Right ventricle myocardium inferior (tissue), 1 donor: Measurements from ENCODE around the gene BYSL. TPM values are rescaled to one million over a fixed set of nuclear protein-coding genes. Genes with fewer than 3 reads are reported as not detected.

Experiments used
- ATAC-seq: fragments of 200-7000 bp; cut with Tn5 transposase; one replicate; pipeline ENCODE4 v1.9.1; 2020; ENCODE audit warnings: mild to moderate bottlenecking, moderate library complexity
- DNase-seq: peaks from one replicate; pipeline ENCODE4 v3.0.0; 2021; ENCODE audit errors: missing footprints
- intact Hi-C: fragments of 100-400 bp; cut with DNase I; formaldehyde crosslinking; loops from one replicate; pipeline ENCODE4 v1.11.0; 2022
- long read RNA-seq: library from polyadenylated mRNA; unstranded; transcript quantifications from one replicate; pipeline ENCODE4 v2.0.0, GENCODE V29; 2021
- total RNA-seq: library from RNA; stranded (reverse); fragmentation: NEBNext Ultra II Directional; extraction: Animal tissue kit (Norgen Biotek cat#: 25700); gene quantifications from one replicate; pipeline ENCODE4 v1.2.1, GENCODE V29; 2021
- donor health status: DM: no; HTN: yes; CAD: no; lungs with severe emphysema.

BYSL gene, protein sequence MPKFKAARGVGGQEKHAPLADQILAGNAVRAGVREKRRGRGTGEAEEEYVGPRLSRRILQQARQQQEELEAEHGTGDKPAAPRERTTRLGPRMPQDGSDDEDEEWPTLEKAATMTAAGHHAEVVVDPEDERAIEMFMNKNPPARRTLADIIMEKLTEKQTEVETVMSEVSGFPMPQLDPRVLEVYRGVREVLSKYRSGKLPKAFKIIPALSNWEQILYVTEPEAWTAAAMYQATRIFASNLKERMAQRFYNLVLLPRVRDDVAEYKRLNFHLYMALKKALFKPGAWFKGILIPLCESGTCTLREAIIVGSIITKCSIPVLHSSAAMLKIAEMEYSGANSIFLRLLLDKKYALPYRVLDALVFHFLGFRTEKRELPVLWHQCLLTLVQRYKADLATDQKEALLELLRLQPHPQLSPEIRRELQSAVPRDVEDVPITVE
- 9.6 TPM for total RNA-seq
- long read RNA-seq, partial matches to known transcripts: 1 of 4 reads
- long read RNA-seq, other reads (novel, unspliced or antisense): 0 of 4 reads

DNA sequence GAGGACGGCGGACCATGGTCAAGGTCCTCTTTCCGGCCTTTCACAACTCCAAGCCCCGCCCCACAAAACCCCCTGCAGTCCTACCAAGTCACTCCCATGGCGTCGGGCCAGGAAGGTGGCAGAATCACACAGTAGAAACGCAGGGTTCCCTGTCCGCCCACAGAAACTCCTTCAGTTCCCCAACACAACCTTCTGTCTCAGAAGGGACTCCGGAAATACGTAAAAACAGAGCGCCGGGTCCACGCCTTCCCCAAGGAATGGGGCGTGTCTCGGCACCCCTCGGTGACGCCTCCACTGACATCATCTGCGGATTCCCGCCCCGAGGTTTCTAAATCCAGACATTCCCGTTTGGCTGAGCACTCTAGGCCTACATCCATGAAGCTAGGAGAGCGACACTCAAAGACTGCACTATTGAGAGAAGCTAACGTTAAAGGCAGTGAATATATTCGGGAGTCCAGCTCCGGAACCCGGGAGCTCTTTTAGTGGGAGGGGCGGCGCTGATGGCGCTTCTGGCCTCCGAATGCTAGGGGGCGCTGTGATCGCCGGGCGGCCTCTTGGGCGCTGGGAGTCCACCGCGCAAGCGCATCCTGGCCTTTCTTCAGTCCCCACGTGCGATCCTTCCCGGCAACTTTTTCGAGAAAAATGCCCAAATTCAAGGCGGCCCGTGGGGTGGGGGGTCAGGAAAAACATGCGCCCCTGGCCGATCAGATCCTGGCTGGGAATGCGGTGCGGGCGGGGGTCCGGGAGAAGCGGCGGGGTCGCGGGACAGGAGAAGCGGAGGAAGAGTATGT lies at the start of gene BYSL, which contains the start of gene MED20:
Gene BYSL, plus strand, starts transcription at position 579 of the 791 bp plus-strand sequence. Its CDS starts 64 bp downstream, at position 643.
Gene MED20, minus strand, starts transcription at position 219 of the 791 bp plus-strand sequence. Its CDS starts 121 bp downstream, at position 98.
- peak; percentile 96 for DNase-seq
- ATAC-seq: peak; percentile 96
- intact Hi-C loops: loop anchor here (1.0 to 2.0 kb wide), 4 partner anchors 20 to 134 kb away; partner anchors contain the start of genes CCND3 and TOMM6

DNA sequence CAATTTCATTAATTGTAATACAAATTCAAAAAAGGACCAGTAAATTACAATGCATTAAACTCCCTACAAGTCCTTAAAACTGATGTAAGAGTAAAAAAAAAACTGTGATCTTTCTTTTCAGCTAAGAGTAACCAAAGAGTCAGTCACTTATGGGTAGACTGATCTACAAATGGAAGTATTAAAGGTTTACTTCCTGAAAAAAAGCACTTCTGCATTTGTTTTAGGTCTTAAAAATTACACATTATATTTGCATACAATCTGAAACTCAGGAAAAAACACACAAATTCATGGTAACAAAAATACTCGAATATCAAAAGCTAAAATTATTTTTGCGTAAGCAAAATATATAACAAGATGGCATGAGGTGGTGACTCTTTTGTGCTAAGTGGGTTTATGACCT lies 49.6 kb upstream of the BYSL start:
- intact Hi-C loops: no loop called here
- DNase-seq (no peak), ATAC-seq (no peak)

DNA sequence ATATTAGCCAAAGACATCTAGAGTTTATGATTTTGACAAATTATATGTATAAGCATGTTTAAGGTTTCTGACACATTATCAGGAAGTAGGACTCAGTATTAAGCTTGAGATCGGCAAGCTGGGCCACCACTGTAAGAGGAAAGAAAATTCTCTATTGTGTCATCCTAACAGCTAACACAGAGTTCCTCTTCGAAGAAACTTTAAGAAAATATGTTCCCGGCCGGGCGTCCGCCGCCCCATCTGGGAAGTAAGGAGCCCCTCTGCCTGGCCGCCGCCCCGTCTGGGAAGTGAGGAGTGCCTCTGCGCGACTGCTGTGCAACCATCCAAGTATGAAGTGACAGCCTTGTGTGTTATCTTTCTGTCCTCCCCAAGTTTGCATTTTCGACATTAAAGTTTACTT lies 49.2 kb upstream of the BYSL start:
- no peak for ATAC-seq
- DNase-seq: no peak
- intact Hi-C loops: no loop called here

DNA sequence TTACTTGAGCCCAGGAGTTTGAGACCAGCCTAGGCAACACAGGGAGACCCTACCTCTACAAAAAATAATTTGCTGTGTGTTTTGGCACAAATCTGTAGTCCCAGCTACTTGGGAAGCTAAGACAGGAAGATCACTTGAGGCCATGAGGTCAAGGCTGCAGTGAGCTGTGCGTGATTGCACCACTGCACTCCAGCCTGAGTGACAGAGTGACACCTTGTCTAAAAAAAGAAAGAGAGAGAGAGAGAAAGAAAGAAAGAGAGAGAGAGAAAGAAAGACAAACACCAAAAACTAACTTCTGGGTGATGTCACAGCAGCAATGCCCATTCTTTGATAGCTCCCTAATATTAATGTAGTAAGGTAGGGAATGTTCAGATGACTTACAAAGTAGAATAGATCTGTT lies 46.6 kb upstream of the BYSL start:
- no peak for ATAC-seq
- intact Hi-C loops: no loop called here
- no peak for DNase-seq

DNA sequence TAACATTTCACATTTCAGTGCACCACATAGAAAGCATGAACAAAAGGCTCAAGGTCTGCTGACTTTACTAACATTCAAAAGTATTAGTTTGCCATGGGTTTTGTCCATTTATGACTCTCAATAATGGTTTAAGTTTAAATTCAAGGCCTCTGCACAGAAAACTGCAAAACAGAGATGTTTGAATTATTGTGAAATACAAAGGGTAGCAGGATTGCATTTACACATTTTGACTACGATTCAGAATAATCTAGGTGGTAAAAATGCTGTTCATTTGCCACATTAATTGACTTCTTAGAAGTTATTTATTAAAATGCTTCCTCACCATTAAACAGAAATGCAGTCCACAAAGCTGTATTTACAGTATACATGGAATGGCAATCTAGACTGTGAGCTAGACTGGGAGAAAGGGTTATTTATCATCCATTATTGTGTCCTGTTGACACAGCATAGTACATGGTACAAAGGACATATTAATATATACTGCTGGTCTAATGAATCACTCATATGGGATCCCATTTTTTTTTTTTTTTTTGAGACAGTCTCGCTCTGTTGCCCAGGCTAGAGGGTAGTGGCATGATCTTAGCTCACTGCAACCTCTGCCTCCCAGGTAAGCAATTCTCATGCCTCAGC lies 44.1 kb upstream of the BYSL start:
- ATAC-seq (no peak), DNase-seq (no peak)
- intact Hi-C loops: no loop called here

DNA sequence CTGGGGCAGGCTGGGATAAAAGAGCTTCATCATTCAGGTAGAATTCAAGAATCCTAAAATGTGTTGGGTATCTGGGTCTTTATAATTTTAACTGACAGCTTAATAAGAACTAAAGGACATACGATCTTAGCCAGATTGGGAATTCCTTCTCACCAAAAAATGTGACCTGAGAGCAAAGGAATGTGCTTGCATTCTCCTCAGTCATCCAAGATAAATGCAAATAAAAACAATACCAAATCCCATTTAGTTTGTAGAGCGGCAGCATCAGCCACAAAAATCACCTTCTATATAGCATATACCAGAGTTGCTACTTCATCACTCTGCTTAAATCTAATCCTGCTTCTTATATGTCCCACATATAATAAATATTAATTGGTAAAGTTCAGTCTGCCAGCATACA lies 43.1 kb upstream of the BYSL start:
- ATAC-seq (no peak), DNase-seq (no peak)
- intact Hi-C loops: no loop called here

DNA sequence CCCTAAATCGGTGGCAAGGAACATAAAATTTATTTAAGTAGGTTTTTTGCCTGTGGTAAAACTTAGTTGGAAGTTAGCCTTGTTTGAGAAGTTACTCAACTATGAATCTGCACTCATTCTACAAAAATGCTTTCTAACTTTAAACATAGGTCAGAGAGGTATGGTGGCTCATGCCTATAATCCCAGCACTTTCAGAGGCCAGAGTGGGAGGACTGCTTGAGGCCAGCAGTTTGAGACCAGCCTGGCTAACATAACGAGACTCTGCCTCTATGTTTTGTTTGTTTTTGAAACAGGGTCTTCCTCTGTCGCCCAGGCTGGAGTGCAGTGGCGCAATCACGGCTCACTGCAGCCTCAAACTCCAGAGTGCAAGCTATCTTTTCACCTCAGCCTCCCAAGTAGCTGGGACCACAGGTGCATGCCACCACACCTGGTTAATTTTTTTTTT lies 42.3 kb upstream of the BYSL start:
- intact Hi-C loops: no loop called here
- ATAC-seq (no peak), DNase-seq (no peak)

DNA sequence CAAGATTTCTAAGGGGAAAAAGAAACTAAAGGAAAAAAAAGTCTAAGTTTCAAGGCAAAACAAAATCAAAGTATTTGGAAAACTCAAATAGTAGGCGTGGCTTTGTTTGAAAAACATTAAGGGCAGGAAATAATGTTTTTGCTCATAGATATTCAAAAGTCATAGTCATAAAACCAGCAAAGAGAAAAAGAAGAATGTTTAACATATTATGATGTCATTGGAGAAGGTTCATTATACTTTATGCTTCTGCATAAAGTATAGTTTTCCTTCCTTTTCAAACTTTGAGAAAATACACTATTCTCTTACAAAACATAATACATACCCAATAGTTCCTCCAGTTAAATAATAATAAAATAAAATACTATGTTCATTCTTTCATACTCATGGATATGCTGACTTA lies 39.8 kb upstream of the BYSL start:
- DNase-seq (no peak), ATAC-seq (no peak)
- intact Hi-C loops: no loop called here

DNA sequence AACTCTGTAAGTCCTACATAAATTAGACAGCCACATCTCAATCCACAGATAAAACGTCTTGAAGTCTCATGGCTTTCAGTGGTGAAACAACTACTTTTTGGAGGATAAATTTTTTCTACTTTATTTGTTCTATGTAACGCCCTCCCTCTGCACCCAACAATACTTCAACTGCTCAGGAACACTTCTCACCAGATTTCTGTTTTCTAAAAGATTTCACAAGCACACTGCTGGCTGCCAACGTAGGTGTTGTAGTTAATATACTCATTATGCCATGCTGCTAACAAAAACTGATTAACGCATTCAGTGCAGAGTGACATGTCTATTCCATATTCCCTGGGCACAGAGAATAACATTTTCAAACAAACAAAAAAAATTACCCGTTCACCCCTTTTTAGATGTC lies 36.3 kb upstream of the BYSL start:
- DNase-seq (no peak), ATAC-seq (no peak)
- intact Hi-C loops: no loop called here

DNA sequence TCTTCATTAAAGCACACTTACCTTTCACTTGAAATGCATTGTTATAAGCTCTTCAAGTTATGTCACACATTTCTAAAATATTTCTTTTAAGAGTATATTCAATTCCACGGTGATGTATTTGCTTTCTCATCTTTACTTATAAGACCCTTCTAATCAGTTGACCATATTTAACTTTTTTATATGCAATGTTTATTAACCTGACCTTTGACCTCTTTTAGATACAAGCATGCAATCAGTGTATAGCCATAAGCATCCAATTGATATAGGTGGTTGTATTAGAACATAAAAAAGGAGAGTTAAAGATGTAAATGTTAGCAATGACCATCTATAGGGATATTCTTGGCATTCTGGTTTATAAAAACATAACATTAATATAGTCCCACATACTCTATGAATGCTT lies 35.4 kb upstream of the BYSL start:
- DNase-seq: no peak
- ATAC-seq: no peak
- intact Hi-C loops: no loop called here

DNA sequence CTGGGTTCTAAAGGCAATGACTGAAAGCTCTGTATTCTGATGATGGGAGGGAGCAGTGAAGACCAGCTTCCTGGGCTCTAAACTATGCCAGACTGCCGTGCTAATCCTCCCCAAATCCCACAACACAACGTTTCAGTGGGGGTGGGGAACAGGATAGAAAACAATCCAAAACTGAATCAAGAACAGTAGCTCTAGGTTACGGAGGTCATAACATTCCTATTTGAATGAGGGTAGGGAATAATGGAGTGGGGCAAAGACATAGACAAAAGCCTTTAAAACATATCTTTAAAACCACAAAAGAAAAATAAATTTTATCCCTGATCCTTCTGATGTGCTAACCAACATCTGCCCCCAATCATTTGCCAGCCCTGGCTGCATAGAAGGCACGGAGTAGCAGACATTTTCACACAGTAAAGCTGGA lies 34.0 kb upstream of the BYSL start:
- DNase-seq (no peak), ATAC-seq (no peak)
- intact Hi-C loops: no loop called here

DNA sequence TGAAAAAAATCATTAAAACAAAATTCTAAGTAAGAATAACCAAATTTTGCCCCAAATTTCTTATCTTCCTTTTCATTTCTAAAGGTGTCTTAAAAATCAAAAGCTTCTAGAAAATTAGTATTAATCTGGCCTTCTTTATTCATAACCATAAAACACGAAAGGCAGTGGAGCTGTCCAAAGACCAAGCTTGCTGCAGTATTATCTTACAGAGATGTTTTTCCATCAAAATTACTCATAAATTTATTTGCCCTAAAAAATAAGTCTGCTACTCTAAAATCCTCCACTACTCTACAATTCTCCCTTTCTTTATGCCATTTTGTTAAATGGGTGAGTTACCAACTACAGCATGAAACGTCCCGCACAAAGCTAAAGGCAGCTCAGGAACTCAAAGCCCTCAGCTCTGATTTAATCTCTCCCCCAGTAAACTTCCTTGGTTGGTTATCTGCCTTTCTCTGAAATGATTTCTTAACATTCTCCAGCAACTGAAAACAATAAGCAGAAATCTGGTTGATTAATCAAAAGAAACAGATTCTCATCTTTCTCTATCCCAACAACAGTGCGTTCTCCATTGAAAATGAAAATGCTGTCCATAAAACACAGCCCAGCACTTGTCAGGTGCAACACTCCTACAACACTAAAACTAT lies 28.3 kb upstream of the BYSL start:
- DNase-seq (no peak), ATAC-seq (no peak)
- intact Hi-C loops: no loop called here

DNA sequence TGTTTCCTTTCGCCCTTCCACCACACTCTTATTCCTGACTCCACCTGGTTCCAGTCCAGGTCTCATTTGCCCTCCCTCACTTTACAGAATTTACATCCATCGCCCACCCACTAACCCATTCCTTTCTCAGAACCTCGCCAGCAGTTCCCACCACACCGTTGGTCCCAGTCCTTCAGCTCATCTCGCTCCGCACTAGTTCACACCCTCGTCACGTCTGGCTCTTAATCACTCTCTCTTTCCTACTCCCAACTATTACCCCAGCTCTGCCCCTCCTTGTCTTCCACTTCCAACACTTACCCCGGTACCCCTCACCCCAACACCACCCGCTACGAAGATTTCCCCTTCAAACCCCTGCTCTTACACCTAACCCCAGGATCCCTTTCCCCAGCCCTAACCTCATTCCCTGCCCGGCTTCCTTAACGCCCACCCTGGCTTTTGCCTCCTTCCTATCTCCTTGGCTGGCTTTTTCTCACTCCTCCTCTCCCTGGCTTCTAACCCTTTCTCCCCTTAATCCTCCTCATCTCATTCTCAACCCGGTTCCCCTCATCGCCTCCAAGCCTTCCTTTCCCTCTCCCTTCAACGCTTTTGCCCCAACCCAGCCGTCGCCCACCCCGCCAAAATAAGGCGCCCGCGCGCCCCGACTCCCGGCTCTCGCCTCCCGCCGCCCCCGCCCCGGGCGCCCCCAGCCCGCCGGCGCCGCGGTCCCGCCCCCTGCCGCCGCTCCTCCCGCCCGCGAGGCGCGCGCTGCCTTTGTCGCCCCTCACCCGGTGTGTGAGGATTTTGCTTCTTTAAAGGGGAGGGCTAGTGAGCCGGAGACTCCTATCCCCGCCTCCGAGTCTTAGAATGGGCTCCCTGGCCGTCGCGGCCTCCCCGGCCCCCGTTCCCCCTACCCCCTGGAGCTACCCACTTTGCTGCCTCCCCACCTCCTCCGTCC lies 26.7 kb upstream of the BYSL start:
- DNase-seq (no peak), ATAC-seq (peak; percentile 65)
- intact Hi-C loops: loop anchor here (5.0 kb wide), 2 partner anchors 47 to 107 kb away; partner anchors contain the start of gene TOMM6

DNA sequence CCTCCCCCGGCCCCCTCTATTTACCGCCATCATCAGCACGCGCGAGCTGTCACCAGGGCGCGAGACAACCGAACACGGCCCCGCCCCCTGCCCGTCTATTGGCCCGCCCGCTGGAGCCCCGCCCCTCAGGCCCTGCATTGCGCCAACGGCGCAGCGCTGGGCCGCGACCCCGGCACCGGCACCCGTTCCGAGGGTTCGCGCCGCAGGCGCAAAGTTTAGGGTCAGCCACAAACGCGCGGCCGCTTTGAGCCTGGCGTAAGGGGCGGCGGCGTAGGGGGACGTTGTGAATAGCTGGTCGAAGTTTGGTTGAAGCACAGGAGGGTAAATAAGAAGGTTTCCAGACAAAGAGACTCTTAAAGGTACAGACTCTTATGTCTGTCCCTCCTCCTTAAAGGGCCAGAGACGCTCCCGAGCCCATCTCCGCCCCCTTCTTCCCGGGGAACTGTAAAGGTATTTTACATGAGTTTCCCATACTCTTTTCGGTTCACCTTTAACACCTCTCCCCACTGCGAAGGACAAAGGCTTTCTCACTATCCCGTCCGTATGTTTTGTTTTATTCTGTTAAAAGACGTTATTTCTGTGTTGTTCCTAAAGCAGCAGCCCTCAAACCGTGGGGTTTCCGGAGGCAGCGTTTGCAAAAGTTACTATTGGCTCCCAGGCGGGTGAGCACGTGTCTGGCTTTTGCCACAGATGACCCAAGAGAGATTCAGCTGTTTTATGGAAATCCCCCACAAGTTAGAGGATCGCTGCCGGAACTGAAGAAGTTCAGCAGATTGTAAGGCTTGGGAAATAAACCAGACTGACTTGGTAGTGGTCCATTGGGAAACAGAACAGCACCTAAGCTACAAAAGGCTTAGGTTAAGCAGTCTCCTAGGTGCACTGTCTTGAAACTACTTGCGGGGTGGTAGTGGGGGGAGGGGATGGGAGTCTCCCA lies 25.7 kb upstream of the BYSL start, which contains the start of gene USP49:
Gene USP49, minus strand, starts transcription at position 76 of the 934 bp plus-strand sequence. CDS start 88,392 bp downstream, outside the sequence.
- ATAC-seq (peak; percentile 99), DNase-seq (peak; percentile 96)
- intact Hi-C loops: loop anchor here (5.0 kb wide), 2 partner anchors 48 to 108 kb away; partner anchors contain the start of gene TOMM6

DNA sequence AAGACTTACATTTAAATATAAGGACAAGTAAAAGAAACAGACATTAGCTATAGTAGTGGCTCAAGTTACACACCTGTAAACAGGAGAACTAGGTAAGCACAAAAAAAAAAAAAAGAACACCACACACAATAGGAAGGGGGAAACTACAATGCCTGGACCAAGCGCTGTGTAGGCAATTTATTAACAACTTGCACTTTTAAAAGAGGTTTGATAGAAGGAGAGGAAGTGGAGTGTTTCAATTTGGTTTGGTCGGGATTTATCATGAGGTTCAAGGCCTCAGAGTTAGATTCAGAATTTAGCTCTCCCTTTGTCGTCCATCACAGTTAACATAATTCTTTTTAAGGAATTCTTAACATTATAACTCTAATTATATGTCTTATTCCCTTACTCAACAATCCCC lies 25.0 kb upstream of the BYSL start:
- intact Hi-C loops: loop anchor here (5.0 kb wide), 2 partner anchors 49 to 109 kb away; partner anchors contain the start of gene TOMM6
- ATAC-seq (no peak), DNase-seq (no peak)

DNA sequence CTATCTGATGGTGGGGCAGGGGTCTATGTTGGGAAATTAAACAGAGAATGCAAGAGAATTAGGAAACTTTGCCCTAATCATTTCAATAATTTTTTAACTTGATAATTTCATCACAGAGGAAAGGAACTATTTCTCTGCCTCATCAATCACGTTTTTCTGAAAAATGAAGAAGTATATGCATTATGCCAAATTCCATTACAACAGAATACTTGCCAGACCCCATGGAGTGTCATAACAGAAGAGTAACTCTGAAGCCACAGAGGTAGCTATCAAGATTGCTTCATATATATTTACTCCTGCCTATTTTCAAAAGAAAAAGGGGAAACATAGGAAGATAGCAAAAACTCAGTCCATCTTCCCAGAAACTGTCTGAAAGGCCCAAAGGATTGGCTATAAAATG lies 20.4 kb upstream of the BYSL start:
- DNase-seq: no peak
- intact Hi-C loops: no loop called here
- ATAC-seq: no peak
